ENCODE results near the gene METAP1D.

Gene METAP1D

GRCh38 chr2:172114579-172114978 lies 114.8 kb downstream of the METAP1D start:
- Histone ChIP-seq H3K4me1 (ENCODE audit: control insufficient read depth in 1 of 2, insufficient read depth in 1 of 2, low read depth in 1 of 2, low read length in 1 of 2) (peaks cover 5 to 6% of the 10 kb centered on the region in 2 experiments), H3K36me3 (no peaks in the 10 kb centered on the region), H3K9me3 (no peaks in the 10 kb centered on the region), H3K4me3 (ENCODE audit: low read depth in 1 of 2, low read length in 1 of 2) (no peak overlapping the region), H3K27ac (no peak overlapping the region), H3K27me3 (peaks cover 68% of the 10 kb centered on the region)
- TF ChIP-seq CTCF (IDR thresholded peaks at IDR 0.05), result no peak

- no peaks in the 10 kb centered on the region for H3K36me3 ChIP-seq
- H3K4me1 ChIP-seq (ENCODE audit: control insufficient read depth in 1 of 2, insufficient read depth in 1 of 2, low read depth in 1 of 2, low read length in 1 of 2), result no peaks in the 10 kb centered on the region
- H3K27ac ChIP-seq, result no peak overlapping the region
- H3K27me3 ChIP-seq, result peaks cover 59% of the 10 kb centered on the region
- H3K9me3 ChIP-seq, result no peaks in the 10 kb centered on the region
- H3K4me3 ChIP-seq (ENCODE audit: low read depth in 1 of 2, low read length in 1 of 2), result no peak overlapping the region
- TF ChIP-seq CTCF (IDR thresholded peaks at IDR 0.05), result no peak
Observed at GRCh38 chr2:172116107-172116506, 116.4 kb downstream of the METAP1D start.

GRCh38 chr2:172119089-172119488 lies 119.3 kb downstream of the METAP1D start:
- TF ChIP-seq CTCF (IDR thresholded peaks at IDR 0.05), result no peak
- Histone ChIP-seq H3K4me1 (ENCODE audit: control insufficient read depth in 1 of 2, insufficient read depth in 1 of 2, low read depth in 1 of 2, low read length in 1 of 2) (no peaks in the 10 kb centered on the region), H3K9me3 (no peaks in the 10 kb centered on the region), H3K27ac (no peak overlapping the region), H3K4me3 (ENCODE audit: low read depth in 1 of 2, low read length in 1 of 2) (no peak overlapping the region), H3K27me3 (peaks cover 32% of the 10 kb centered on the region), H3K36me3 (no peaks in the 10 kb centered on the region)

- Histone ChIP-seq H3K36me3 (no peaks in the 10 kb centered on the region), H3K4me3 (ENCODE audit: low read depth in 1 of 2, low read length in 1 of 2) (no peak overlapping the region), H3K9me3 (no peaks in the 10 kb centered on the region), H3K4me1 (ENCODE audit: control insufficient read depth in 1 of 2, insufficient read depth in 1 of 2, low read depth in 1 of 2, low read length in 1 of 2) (no peaks in the 10 kb centered on the region), H3K27me3 (peaks cover 21% of the 10 kb centered on the region), H3K27ac (no peak overlapping the region)
- no peak for TF ChIP-seq CTCF (IDR thresholded peaks at IDR 0.05)
Observed at GRCh38 chr2:172120118-172120517, 120.4 kb downstream of the METAP1D start.

- Histone ChIP-seq H3K27ac (no peak overlapping the region), H3K4me1 (ENCODE audit: control insufficient read depth in 1 of 2, insufficient read depth in 1 of 2, low read depth in 1 of 2, low read length in 1 of 2) (no peaks in the 10 kb centered on the region), H3K9me3 (no peaks in the 10 kb centered on the region), H3K36me3 (no peaks in the 10 kb centered on the region), H3K27me3 (no peaks in the 10 kb centered on the region), H3K4me3 (ENCODE audit: low read depth in 1 of 2, low read length in 1 of 2) (no peak overlapping the region)
- TF ChIP-seq CTCF (IDR thresholded peaks at IDR 0.05), result no peak
Observed at GRCh38 chr2:172128484-172128883, 128.7 kb downstream of the METAP1D start.

GRCh38 chr2:172129404-172129803 lies 129.7 kb downstream of the METAP1D start:
- Histone ChIP-seq H3K27me3 (no peaks in the 10 kb centered on the region), H3K4me3 (ENCODE audit: low read depth in 1 of 2, low read length in 1 of 2) (no peak overlapping the region), H3K36me3 (no peaks in the 10 kb centered on the region), H3K4me1 (ENCODE audit: control insufficient read depth in 1 of 2, insufficient read depth in 1 of 2, low read depth in 1 of 2, low read length in 1 of 2) (no peaks in the 10 kb centered on the region), H3K9me3 (no peaks in the 10 kb centered on the region), H3K27ac (no peak overlapping the region)
- no peak for TF ChIP-seq CTCF (IDR thresholded peaks at IDR 0.05)
